Stimulated activated memory B cell treated with anti-CD40 and anti-IgM and Interleukin-4, amounts not matched to agents 10 μg/mL and 1 μg/mL and 100 μg/mL, for 72 hours (primary cell): ENCODE results near the gene MPLKIP.

Experiments
- ATAC-seq: fragments of 150-1000 bp; cut with Tn5 transposase; 2 replicates; pipeline ENCODE4 v1.10.0; 2021
- H3K27ac Mint-ChIP-seq: one replicate; pipeline ENCODE4 v1.8.0; 2022; ENCODE audit warnings: mild to moderate bottlenecking, mixed read lengths
- H3K27me3 Mint-ChIP-seq: one replicate; pipeline ENCODE4 v1.8.0; 2022; ENCODE audit warnings: mixed read lengths
- H3K36me3 Mint-ChIP-seq: one replicate; pipeline ENCODE4 v1.8.0; 2022; ENCODE audit warnings: mixed read lengths
- H3K4me1 Mint-ChIP-seq: one replicate; pipeline ENCODE4 v1.8.0; 2022; ENCODE audit warnings: mixed read lengths
- H3K4me3 Mint-ChIP-seq: one replicate; pipeline ENCODE4 v1.8.0; 2022; ENCODE audit warnings: mild to moderate bottlenecking, moderate library complexity, mixed read lengths
- H3K9me3 Mint-ChIP-seq: one replicate; pipeline ENCODE4 v1.8.0; 2022; ENCODE audit warnings: mixed read lengths

The MPLKIP gene

DNA sequence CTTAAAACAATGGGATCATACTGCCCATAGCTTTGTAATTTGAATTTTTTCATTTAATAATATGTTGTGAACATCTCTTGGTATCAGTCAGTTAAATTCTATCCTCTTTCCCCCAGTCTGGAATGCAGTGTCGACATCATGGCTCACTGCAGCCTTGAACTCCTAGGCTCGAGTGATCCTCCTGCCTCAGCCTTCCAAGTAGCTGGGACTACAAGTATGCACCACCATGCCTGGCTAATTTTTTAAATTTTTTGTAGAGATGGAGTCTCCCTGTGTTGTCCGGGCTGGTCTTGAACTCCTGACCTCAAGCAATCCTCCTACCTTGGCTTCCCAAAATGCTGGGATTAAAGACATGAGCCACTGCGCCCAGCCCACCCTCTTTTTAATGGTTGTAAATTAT, 34.6 kb downstream of the MPLKIP start:
- Mint-ChIP-seq H3K36me3 (peaks cover 10% of the 10 kb centered on the region), H3K27ac (no peak overlapping the region), H3K27me3 (no peaks in the 10 kb centered on the region), H3K9me3 (no peaks in the 10 kb centered on the region), H3K4me3 (no peak overlapping the region), H3K4me1 (no peaks in the 10 kb centered on the region)
- no peak for ATAC-seq

DNA sequence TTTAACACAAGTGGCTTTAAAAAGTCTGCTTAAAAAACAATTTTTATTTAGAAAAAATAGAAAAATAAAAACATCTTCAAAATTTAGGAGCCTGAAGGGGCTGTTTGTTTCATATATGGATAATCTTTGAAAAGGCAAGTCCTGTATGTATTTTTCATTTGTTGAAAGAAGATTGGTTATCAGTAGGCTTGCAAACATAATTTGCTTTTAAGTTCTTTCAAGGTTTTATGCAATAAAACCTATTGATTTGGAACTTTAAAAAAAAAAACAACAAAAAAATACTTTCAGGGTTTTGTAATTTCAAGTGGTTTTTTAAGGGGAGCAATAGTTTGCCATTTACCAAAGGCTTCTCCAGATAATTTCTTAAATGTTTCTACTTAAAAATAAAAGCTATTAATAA, 35.6 kb downstream of the MPLKIP start:
- Mint-ChIP-seq H3K27me3 (no peaks in the 10 kb centered on the region), H3K4me3 (no peak overlapping the region), H3K4me1 (no peaks in the 10 kb centered on the region), H3K27ac (no peak overlapping the region), H3K9me3 (no peaks in the 10 kb centered on the region), H3K36me3 (peaks cover 20% of the 10 kb centered on the region)
- ATAC-seq: no peak

DNA sequence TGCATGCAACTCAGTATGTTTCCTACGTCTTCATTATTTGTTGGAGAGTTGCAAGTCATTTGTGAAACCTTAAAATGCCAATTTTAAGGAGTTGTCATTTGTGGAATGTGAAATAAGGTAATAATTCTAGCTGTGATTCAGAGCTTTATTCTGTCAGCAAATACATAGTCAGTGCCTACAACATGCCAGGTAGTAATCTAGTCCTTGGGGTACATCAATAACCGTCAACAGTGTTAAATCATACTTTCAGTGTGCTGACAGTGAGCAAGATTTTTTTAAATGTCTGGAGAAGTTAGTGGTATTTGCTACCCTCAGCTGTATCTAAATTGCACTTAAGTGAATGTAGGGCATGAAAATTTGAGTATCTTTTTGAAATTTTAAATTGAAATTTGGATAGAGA, 36.7 kb downstream of the MPLKIP start:
- no peak for ATAC-seq
- Mint-ChIP-seq H3K27ac (no peak overlapping the region), H3K4me3 (no peak overlapping the region)

DNA sequence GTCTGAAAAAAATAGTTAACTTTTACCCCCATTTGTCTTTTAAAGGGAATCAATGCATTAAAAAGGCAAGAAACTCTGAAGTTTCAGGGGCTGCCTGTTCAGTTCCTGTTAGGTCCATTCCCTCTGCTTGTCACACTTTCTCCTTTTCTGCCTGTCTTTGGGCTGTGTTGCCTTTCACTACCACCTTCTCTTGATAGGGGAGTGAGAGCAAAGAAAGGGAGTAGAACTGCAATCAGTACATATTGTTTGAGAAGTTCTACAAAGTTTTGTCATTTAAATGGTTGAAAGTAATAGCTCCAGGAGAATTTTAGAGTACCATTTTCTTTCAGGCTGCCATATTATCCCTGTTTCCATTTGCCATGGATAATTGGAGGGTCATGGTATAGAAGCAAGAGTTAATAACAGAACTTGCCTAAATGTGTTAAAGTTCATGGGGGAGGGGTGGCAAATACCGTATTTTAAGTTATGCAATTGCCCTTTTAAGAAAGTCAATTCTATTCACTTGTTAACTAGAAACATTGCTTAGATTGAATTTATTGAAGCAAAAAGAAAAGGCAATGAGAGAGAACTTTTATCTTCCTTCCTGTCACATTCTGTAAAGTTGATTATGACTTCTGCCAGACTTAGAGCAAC, 38.6 kb downstream of the MPLKIP start:
- ATAC-seq: no peak
- no peaks in the 10 kb centered on the region for H3K9me3 Mint-ChIP-seq
- no peak overlapping the region for H3K27ac Mint-ChIP-seq
- H3K4me1 Mint-ChIP-seq: no peaks in the 10 kb centered on the region
- H3K27me3 Mint-ChIP-seq: no peaks in the 10 kb centered on the region
- H3K36me3 Mint-ChIP-seq: peaks cover 28% of the 10 kb centered on the region
- no peak overlapping the region for H3K4me3 Mint-ChIP-seq

More for the DNA sequence above, 36.7 kb downstream of the MPLKIP start:
- no peaks in the 10 kb centered on the region for H3K27me3 Mint-ChIP-seq
- H3K9me3 Mint-ChIP-seq: no peaks in the 10 kb centered on the region
- no peaks in the 10 kb centered on the region for H3K4me1 Mint-ChIP-seq
- H3K36me3 Mint-ChIP-seq: peaks cover 27% of the 10 kb centered on the region

DNA sequence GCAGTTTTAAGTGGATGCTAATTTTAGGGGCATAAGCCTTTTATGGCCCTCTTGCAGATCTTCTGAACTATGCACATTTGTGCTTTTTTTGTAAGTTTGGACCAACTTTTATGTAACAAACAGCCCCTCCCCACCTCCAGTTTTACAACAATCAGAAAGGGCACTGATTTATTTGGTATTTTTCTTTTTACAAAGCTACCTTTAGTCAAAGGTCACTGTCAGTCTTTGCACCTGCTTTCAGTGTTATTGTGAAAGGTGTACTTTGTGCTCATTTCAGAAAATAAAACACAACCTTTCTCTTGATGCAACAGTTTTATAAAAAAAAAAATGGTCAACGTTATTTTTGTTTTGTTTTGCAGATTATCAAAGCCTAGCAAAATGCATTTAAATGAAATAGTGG, 39.2 kb downstream of the MPLKIP start:
- H3K27me3 Mint-ChIP-seq: no peaks in the 10 kb centered on the region
- H3K27ac Mint-ChIP-seq: no peak overlapping the region
- H3K4me3 Mint-ChIP-seq: no peak overlapping the region

DNA sequence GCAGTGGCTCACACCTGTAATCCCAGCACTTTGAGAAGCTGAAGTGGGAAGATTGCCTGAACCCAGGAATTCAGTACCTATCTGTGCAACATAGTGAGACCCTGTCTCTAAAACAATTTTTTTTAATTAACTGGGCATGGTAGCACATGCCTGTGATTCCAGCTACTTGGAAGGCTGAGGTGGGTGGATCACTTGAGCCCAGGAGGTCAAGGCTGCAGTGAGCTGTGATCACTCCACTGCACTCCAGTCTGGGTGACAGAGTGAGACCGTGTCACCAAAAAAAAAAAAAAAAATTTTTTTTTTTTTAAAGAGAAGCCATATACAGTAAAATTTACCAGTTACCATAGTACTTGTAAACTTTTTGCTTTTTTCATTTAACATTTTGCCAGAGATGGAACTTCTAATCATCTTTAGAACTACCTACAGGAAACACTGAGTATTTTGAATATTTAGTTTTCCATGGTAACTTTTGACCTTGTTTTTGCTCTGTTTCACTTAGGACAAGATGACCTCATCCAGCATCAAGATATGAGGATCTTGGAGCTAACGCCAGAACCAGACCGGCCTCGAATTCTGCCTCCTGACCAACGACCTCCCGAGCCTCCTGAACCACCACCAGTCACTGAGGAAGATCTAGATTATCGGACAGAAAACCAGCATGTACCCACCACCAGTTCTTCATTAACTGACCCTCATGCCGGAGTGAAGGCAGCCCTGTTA, 40.6 kb downstream of the MPLKIP start:
- Mint-ChIP-seq H3K27ac (no peak overlapping the region), H3K27me3 (no peaks in the 10 kb centered on the region), H3K4me1 (no peaks in the 10 kb centered on the region), H3K4me3 (no peak overlapping the region), H3K9me3 (no peaks in the 10 kb centered on the region), H3K36me3 (peaks cover 38% of the 10 kb centered on the region)
- no peak for ATAC-seq

More for the DNA sequence above, 39.2 kb downstream of the MPLKIP start:
- Mint-ChIP-seq H3K9me3 (no peaks in the 10 kb centered on the region), H3K4me1 (no peaks in the 10 kb centered on the region), H3K36me3 (peaks cover 28% of the 10 kb centered on the region)
- ATAC-seq: no peak

DNA sequence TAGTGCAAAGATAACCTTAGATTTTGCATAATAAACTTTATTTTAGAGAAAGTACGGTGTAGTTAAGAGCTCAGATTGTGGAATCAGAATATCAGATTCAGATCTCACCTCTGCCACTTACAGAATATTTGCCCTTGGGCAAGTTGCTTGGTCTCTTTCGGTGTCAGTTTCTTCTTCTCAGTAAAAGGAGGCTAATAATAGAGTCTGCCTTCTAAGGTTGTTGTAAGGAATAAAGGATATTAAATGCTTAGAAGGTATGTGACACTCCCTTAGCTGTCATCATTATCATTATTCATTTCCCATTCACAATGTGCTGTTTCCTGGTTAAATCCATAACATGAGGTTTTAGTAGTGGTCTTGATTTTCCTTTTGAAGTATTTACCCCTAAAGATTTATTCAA, 42.2 kb downstream of the MPLKIP start:
- no peaks in the 10 kb centered on the region for H3K27me3 Mint-ChIP-seq
- no peak overlapping the region for H3K4me3 Mint-ChIP-seq
- ATAC-seq: no peak
- no peaks in the 10 kb centered on the region for H3K9me3 Mint-ChIP-seq
- peaks cover 38% of the 10 kb centered on the region for H3K36me3 Mint-ChIP-seq
- H3K27ac Mint-ChIP-seq: no peak overlapping the region
- H3K4me1 Mint-ChIP-seq: no peaks in the 10 kb centered on the region

DNA sequence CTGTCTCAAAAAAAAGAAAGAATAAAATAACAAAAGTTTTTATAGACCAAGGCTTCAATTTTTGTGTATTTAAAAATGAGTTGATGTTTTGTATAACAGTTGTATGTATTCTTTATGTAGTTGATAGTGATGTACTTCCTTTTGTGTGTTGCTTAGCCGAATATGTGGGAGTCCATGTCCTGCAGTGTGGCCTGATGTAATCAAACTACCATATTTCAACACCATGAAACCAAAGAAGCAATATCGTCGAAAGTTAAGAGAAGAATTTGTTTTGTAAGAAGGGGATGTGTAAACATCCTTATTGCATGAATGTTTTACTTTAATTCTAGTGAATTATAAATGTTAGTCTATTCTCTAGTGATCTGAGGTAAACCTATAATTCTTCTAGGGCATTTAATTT, 56.6 kb downstream of the MPLKIP start:
- no peaks in the 10 kb centered on the region for H3K4me1 Mint-ChIP-seq
- no peaks in the 10 kb centered on the region for H3K9me3 Mint-ChIP-seq
- H3K4me3 Mint-ChIP-seq: no peak overlapping the region
- H3K27ac Mint-ChIP-seq: no peak overlapping the region
- no peaks in the 10 kb centered on the region for H3K27me3 Mint-ChIP-seq
- H3K36me3 Mint-ChIP-seq: no peaks in the 10 kb centered on the region
- no peak for ATAC-seq
